ENCODE data around the gene TLCD3B. TPM values are rescaled to one million over a fixed set of nuclear protein-coding genes. Genes with fewer than 3 reads are reported as not detected.

TLCD3B gene
- total and polyA plus RNA-seq, 2 of the 4 experiments (the other 2 are of a cell fraction), result 0.19 TPM; not detected in 1

GRCh38 chr16:30022887-30023286 is 8.2 kb downstream of the TLCD3B start, which contains the start of gene C16orf92:
Gene C16orf92 (plus strand): TSS chr16:30023198. CDS start chr16:30023341, 143 bp downstream.
- no TSS peak for BruUV-seq (replicated peaks)
- Histone ChIP-seq H2BK20ac (ENCODE audit: low read depth, low read length) (no peak within 1 kb of the TSS), H3K56ac (ENCODE audit: extremely low read depth, insufficient read depth, low read length) (no peak within 1 kb of the TSS), H4K5ac (ENCODE audit: low read depth, low read length) (no peak within 1 kb of the TSS), H3K36me3 (ENCODE audit: control insufficient read depth, insufficient read depth, low read length) (no peaks in the 10 kb centered on the region), H4K8ac (ENCODE audit: low read depth in 2 of 2, low read length in 2 of 2) (no peak within 1 kb of the TSS), H3K79me1 (ENCODE audit: low read depth in 1 of 2, low read length in 2 of 2) (no peaks in the 10 kb centered on the region), H2BK5ac (ENCODE audit: low read depth, low read length, poor library complexity, severe bottlenecking) (no peak within 1 kb of the TSS), H3K4ac (ENCODE audit: low read depth, low read length) (no peak within 1 kb of the TSS), H3K9me1 (ENCODE audit: insufficient read depth, low read length) (no peaks in the 10 kb centered on the region), H4K20me1 (ENCODE audit: insufficient read depth, low read length) (no peaks in the 10 kb centered on the region), H3K14ac (replicated peaks; ENCODE audit: low read depth, low read length) (no peak within 1 kb of the TSS), H2AK9ac (replicated peaks; ENCODE audit: low read depth, low read length, poor library complexity) (no peak within 1 kb of the TSS), H3K9ac (ENCODE audit: low read depth, low read length) (no peak within 1 kb of the TSS), H2BK15ac (ENCODE audit: low read depth, low read length) (no peak within 1 kb of the TSS), H3K23ac (ENCODE audit: low read depth, low read length) (no peak within 1 kb of the TSS), H3K18ac (ENCODE audit: low read depth, low read length) (no peak within 1 kb of the TSS), H3K4me3 (ENCODE audit: insufficient read depth, low read depth, low read length) (no peak within 1 kb of the TSS), H2AK5ac (ENCODE audit: low read depth, low read length) (no peak within 1 kb of the TSS), H4K91ac (ENCODE audit: insufficient read depth, low read depth, low read length) (no peak within 1 kb of the TSS), H2BK120ac (ENCODE audit: low read depth, low read length) (no peak within 1 kb of the TSS), H3K4me1 (ENCODE audit: control insufficient read depth, insufficient read depth, low read length) (no peaks in the 10 kb centered on the region), H3K9me3 (ENCODE audit: control insufficient read depth, insufficient read depth, low read length) (no peaks in the 10 kb centered on the region), H3K27me3 (ENCODE audit: control insufficient read depth, insufficient read depth, low read length) (peaks cover 35% of the 10 kb centered on the region), H3K4me2 (ENCODE audit: low read depth, low read length) (no peak within 1 kb of the TSS), H2AFZ (replicated peaks; ENCODE audit: low read length, poor library complexity) (no peak within 1 kb of the TSS), H3K27ac (ENCODE audit: insufficient read depth, low read length) (no peak within 1 kb of the TSS)
- POLR2A ChIA-PET (ENCODE audit: unreplicated experiment), result interaction anchor here (0.6 kb wide), 1 partner anchor 155 kb away, joined by 3 read pairs; no protein-coding TSS in a partner anchor
- ATAC-seq (ENCODE audit: low read depth) (no peak), DNase-seq (no peak)
- TF ChIP-seq MAZ (IDR thresholded peaks at IDR 0.05; ENCODE audit: borderline replicate concordance, low read depth, low read length), result no peak
- TF ChIP-seq CEBPB (IDR thresholded peaks at IDR 0.05; ENCODE audit: low read depth, low read length), result no peak
- TF ChIP-seq CTCF (conservative IDR thresholded peaks at IDR 0.05; ENCODE audit: low read depth, low read length), result no peak
- no peak for TF ChIP-seq MAFK (IDR thresholded peaks at IDR 0.05; ENCODE audit: low read depth, low read length)
- no peak for TF ChIP-seq SMC3 (IDR thresholded peaks at IDR 0.05; ENCODE audit: low read depth, low read length)
- TF ChIP-seq ELK1 (IDR thresholded peaks at IDR 0.05; ENCODE audit: borderline replicate concordance, low read depth, low read length), result no peak
- TF ChIP-seq USF2 (IDR thresholded peaks at IDR 0.05; ENCODE audit: low read depth, low read length), result no peak
- intact Hi-C loops (cut with micrococcal nuclease) (loop anchor here (5.0 kb wide), 1 partner anchor 206 kb away; the partner anchor contains the start of gene PAGR1), dilution Hi-C loops (cut with HindIII; ENCODE audit: low sequenced_read_pairs, unreplicated experiment) (no loop called here), in situ Hi-C loops (cut with MboI; ENCODE audit: low sequenced_read_pairs) (loop anchor here (10.0 kb wide), 1 partner anchor 328 kb away; no protein-coding TSS in a partner anchor)
- no CpG with 5 or more reads among the region's 6 CpGs for WGBS, 2 experiments (ENCODE audit: extremely low coverage in 2 of 2, insufficient read length in 1 of 2)
- CTCF ChIA-PET, result no interaction called here
